ENCODE results near the gene HDAC5.
"Not testable (repeated sequence)": the region's sequence is repeated elsewhere in the genome, so short reads cannot be mapped to it uniquely, and the experiment has no call there.

The HDAC5 gene

GRCh38 chr17:44132275-44132821 is 8.9 kb upstream of the HDAC5 start:
- DNase-seq, result no peak

GRCh38 chr17:44131372-44131771 is 7.9 kb upstream of the HDAC5 start:
- not testable (repeated sequence) for DNase-seq

DNA sequence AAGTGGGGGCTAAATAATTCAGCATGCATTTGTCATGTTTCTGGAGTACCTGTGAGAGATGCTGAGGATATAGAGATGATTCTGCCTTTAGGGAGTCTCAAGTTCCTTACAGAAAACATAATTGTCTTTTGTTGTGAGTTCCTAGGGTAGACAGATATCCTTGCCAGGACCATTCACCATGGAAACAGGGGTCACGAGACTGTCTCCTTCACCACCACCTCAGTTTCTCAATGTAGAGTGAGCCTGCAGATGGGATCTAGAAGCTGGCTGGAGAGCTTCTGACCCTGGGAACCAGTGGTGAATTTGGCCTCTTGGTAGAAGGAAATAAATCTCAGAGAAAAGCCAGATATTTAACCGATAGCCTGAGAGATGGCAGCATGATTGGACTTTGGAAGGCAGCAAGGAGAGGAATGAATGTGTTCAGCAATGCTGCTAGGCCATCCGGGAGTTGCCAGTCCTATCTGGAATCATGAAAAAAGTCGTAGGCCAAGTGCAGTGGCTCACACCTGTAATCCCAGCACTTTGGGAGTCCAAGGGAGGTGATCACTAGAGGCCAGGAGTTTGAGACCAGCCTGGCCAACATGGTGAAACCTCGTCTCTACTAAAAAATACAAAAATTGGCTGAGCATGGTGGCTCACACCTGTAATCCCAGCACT is 7.4 kb upstream of the HDAC5 start:
- no peak for DNase-seq

DNA sequence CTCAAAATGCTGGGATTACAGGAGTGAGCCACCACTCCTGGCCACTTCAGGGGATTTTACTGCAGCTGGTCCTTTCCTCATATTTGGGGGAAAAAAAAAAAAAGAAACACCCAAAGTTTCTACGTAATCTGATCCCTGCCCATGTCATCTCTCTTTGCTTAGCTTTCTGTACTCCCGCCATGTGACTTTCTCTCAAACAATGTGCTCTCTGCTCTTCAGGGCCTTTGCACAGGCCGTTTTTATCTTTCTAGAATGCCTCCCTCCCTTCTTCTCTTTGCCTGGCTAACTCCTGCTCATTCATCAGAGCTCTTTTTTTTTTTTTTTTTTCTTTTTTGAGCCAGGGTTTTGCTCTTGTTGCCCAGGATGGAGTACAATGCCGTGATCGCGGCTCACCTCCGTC is 4.9 kb upstream of the HDAC5 start:
- no peak for DNase-seq

DNA sequence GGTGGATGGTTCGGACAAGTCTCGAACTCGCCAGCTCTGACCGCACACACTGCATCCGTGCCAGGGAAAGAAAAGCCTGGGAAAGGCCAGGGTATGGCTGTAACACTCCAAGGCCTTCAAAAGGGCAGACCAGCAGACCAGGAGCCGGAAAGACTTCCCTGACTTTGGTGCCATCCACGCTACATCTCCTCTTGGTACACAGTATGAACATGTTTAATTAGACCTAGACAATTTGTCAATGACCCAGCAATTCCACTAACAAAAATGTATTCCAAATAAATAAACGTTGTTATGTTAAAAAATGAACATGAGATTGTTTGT is 637 bp upstream of the HDAC5 start:
- no peak for DNase-seq

- peak in 1 of 2 donors; percentile 26 for DNase-seq
Observed at GRCh38 chr17:44122816-44123355, 555 bp downstream of the HDAC5 start.

GRCh38 chr17:44121997-44122815 is 1.2 kb downstream of the HDAC5 start:
- no peak for DNase-seq

DNA sequence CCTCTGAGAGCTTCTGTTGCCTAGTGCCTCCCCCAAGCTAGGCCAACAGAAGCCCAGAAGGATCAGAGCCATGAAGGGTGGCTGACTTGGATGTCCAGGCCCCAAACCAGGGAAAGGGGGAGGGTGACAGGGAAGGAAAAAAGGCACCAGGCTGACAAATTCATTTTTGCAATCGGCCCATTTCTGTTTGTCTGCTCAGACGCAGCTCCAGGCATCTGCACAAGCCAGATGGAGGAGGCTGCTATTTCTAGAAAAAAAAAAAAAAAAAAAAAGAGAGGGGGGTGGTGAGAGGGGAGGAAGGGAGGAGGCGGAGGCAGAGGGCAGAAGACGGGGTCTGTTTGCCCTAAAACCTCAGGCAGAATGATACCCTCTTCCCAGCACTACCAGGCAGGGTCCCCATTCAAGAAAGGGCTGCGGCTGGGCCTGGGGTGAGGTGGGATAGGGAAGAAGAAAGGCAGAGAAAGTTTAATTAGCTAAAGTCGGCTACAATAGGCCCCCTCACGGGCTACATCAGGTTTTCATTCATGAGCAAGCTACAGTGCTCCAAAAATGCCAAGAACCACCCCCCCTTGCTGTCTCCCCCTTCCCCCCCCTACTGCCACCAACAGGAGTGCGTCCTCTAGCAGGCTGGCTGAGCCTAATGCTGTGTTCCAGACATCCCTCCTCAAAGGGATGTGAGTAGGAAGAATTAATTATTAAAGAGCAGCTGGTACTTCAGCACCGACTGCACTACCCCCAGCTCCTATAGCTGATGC is 2.4 kb downstream of the HDAC5 start:
- DNase-seq, result no peak

DNA sequence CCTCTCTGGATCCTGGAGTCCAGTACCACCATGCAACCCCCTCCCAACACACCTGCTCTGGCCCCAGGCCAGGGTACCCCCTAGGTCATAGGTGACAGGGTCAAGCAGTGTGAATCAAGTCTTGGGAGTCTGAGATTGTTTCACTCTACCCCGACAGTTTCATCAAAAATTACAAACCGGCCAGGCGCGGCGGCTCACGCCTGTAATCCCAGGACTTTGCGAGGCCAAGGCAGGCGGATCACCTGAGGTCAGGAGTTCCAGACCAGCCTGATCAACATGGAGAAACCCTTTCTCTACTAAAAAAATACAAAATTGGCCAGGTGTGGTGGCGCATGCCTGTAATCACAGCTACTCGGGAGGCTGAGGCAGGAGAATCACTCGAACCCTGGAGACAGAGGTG is 3.2 kb downstream of the HDAC5 start:
- DNase-seq, result not testable (repeated sequence)

DNA sequence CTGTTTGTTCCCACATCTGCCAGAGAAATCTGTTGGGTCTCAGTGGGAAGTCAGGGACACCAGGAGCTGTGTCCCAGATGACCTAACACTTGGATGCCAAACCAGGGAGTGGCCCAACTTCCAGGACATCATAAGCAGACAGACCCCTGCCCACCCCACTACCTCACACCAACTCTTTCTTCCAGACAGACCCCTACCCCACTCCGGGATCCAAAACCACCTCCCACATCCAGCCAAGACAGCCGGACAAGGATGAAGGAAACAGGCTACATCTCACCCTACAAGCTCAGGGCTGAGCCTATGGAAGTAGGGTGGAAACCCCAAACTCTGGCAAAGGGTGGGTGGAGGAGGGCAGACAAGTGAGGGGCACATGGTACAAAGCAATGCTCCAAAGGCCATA is 3.6 kb downstream of the HDAC5 start:
- DNase-seq, result no peak

GRCh38 chr17:44119062-44119461 is 4.4 kb downstream of the HDAC5 start:
- no peak for DNase-seq

DNA sequence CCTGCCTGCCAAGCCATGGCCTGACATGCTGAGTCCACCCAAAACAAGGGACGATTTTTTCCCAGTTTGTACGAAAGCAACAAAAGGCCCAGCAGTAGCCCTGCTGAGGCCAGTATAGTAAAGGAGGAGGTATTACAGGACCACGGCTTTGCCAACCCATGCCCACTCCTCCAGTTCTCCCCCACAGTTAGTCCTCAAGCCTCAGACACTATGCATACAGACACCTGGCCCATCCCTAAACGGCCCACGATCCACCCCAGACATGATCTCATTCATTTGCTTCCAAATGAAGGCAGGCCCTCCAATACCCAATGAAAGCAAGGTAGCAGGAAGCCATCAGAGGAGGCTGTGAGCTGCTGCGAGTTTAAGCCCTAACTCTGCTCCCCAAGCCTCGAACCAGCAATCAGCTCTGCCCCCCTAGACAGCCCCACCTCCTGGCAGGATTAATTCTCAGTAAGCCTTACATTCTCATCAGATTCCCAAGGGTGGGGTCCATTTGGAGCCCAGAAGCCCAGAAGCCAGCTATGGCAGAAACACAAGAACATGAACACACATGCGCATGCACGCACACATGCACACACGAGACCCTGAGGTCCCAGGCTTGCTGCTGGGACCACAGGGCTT is 4.9 kb downstream of the HDAC5 start:
- DNase-seq, result no peak

GRCh38 chr17:44117351-44117750 is 6.1 kb downstream of the HDAC5 start:
- DNase-seq, result no peak

GRCh38 chr17:44115585-44116415 is 7.6 kb downstream of the HDAC5 start:
- peak; percentile 34 to 39 for DNase-seq

- DNase-seq, result no peak
Observed at GRCh38 chr17:44113868-44114840, 9.3 kb downstream of the HDAC5 start.

- DNase-seq, result no peak
Observed at GRCh38 chr17:44113382-44113781, 10.1 kb downstream of the HDAC5 start.

- no peak for DNase-seq
Observed at GRCh38 chr17:44112284-44113280, 10.9 kb downstream of the HDAC5 start.

DNA sequence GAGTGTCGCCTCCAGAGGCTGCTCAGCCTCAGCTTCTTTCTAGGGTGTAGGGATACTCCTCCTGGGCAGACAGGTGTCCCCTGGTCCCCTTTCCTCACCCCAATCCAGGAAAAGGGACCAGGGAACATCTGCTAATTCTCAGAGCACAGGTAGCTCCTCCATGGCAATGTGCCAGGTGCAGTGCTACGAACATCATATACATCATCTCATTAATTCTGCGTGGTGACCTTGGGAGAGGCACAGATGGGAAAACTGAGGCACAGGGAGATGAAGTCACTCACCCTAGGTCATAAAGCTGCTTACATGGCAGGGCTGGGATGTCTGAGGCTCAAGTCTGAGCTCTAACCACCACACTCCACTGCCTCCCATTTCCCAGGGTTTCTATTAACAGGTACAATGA is 11.7 kb downstream of the HDAC5 start:
- DNase-seq, result no peak

Data from stimulated activated CD4-positive, alpha-beta T cell treated with anti-CD3 and anti-CD28 coated beads, Interleukin-2, amount 100 ng/mL, for 24 hours (primary cell).